ENCODE results near the gene TXNRD2.

Gene TXNRD2

DNA sequence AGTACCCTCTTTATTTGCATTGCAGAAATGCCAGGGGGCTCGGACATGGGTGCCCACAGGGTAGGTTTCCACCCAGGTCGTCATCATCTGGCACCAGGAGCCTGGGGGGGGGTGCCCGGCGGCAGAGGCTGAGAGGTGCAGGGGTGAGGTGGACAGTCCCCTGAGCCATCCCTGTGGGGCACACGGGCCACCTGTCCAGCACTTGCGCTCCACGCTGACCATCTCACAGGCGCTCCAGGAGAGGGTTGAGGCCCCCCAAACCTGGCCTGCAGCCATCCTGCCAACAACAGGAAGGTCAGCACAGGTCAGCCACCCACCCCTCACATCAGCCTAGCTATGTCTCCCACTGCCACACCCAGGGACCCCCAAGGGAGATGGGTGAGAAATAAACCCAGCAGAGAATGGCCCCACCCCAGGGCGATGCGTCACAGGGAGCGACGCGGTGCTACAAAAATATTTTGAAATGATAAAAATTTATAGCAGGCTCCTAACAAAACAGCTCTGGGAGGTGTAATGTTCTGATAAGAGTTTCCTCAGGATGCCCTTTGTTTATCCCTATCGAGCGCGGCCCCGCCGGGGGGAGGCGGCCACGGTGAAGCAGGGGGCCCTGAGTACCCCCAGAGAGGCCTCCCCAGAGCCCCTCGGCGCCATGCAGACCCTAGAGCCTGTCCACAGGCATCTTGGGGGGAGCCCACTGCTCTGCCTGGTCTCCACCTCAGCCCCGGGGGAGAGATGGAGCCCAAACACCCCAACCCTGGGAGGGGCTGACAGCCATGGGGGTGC is 65.9 kb downstream of the TXNRD2 start:
- DNase-seq (ENCODE audit: low spot score): no peak

DNA sequence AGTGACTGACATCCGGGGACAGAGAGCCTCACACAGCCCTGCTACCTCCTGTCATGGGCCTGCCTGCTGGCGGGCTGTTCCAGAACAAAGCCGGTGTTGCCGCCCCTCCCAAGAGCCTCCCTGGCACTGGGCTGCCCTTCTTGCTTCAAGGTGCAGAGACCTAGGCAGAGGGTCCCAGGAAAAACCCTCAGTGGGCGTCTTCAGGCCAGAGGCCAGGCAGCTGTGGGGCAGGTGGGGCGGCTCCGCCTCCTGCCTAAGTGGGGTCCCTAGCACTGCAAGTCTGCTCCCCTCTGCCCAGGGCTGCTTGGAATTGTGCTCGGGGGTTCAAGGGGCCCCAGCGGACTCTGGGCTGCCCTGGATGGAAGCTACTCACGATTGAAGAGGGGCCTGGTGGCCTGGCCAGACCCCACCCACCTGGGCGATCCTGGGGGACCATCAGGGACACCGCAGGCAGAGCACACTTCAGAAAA is 66.5 kb downstream of the TXNRD2 start:
- DNase-seq (ENCODE audit: low spot score): no peak

DNA sequence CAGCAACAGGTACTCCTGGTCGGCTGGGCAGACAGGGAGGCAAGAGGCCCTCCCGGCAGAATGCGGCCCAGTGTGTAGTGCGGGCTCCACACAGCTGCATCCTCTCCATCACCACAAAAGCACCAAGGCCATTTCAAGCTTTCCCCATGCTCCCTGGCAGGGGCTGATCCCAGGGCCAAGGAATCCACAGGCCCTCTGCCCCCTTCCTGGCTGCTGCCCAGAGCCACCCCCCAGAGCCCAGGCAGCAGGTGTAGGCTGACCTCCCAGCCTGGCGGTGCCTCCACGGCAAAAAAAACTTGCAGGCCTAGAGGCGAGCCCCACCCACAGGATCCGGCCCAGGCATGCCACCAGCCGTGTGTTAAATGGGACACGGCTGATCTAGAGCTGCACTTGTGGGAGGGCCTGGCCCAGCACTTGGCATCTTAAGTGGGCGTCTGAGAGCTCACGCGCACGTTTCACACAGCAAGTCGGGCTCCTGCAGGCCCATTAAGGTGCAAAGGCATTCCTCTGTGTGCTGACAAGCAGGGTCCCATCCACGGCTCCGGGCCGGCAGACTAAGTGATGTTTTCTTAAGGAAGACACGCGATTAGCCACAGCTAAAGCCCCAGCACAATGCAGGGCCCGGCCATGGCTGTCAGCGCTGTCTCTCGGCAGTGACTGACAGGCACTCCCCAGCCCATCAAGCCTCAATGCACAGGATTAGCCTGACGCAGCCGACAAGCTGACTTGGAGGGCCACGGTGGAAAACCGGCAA is 67.1 kb downstream of the TXNRD2 start:
- DNase-seq (ENCODE audit: low spot score): no peak

DNA sequence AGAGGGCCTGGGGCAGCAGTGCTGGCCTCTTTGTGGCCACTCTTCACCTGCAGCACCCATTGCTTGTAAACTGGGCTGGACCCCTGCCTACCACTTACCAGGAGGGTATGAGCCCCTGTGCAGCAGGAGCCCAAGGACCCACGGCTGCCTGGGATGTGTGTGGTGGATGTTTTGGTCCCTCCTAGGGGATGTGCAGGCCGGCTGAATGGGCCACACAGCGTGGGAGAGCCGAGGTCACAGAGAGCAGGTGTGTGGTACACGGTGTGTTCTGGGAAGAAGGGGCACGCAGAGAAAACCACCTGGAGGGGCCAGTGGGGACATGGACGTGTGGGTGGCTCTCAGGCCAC is 67.7 kb downstream of the TXNRD2 start:
- DNase-seq (ENCODE audit: low spot score): no peak

DNA sequence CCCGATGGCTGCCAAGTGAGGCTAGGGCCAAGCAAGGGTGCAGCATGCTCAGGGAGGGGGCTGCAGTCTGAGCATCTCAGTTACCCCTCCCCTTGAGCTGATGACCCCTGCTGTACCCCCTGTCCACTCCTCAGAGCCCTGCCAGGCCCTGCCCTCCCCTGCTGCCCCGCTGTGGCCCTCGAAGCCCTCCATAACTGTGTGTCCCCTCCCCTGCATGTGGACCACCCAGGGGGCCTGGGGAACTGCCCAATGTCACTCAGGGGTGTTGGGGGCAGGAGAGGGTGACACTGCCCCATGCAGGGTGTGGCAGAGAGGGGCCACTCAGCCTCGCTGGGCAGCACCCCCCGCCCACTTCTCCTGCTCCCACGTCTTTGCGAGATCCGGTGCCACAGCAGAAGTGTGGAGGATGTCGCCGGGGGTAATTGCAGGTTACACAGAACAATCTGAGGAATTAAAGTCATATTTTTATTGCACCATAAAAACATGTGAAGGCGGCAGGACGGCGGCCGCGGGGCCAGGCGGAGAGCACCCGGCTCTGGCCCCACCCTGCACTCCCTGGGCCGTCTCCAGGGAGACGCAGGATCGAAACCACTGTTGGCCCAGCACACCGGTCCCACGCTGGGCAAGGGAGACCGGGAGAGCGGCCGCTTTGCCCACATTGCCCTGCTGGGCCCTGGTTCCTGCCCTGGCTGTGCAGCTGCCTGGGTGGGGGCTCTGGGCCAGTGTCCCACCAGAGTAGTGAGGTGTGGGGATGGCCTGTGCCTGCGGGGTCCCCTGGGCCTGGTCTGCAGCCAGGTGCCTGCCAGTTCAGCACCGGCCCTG is 68.3 kb downstream of the TXNRD2 start:
- DNase-seq (ENCODE audit: low spot score): no peak

DNA sequence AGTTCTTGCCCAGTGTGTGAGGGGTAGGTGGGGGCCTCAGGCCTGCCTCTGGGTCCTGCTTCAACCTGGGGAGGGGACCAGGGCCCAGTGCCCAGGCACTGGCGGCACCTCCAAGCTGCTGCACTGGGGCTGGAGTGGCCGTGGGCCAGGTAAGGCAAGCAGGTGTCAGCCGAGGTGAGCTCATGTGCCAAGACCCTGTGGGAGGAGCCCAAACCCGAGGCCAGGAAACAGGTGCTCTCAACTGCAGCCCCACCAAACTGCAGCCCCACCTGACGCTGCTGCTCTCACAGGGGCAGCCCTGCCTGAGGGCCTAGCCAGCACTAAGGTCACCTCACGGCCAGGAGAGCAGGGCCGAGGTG is 68.9 kb downstream of the TXNRD2 start:
- no peak for DNase-seq (ENCODE audit: low spot score)

DNA sequence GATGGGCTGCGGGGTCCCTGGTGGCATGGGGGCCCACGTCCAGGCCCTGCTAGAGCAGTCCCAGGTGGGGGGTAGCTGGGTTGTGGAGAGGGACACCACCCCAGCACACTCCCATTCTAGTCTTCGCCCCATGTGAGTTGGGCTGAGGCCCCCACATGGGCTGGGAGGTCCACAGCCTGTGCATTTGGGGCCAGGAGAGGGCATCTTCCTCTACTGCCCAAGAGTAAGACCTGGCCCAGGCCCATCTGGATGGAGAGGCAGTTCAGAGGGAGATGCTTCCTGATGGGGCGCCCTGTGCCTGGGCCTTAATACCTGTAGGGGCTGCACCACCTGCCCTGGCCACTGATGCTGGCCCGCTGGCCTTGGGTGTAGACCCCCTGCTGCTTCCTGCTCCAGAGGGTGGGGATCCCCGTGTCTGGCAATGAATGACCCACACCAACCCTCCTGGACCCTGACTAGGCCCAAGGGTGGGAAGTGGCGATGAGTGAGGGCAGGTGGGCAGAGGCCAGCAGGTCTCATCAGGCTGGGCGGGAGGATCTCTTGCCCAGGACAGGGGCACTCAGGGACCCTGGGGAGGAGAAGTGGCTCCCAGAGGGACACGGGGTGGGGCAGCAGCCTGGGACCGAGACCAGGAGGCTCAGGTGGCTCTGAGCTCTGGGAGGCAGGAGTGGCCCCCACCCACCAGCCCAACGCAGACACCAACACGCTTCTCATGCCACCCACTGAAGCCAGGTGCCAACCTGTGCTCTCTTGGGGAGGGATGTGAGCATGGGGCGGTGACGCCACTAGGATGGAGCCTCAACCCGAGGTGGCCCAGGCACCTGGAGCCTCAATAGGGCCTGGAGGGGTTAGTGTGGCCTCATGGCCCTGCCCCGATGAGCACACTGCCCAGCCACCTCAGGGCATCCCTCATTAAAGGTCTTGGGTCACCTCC is 69.5 kb downstream of the TXNRD2 start:
- no peak for DNase-seq (ENCODE audit: low spot score)

DNA sequence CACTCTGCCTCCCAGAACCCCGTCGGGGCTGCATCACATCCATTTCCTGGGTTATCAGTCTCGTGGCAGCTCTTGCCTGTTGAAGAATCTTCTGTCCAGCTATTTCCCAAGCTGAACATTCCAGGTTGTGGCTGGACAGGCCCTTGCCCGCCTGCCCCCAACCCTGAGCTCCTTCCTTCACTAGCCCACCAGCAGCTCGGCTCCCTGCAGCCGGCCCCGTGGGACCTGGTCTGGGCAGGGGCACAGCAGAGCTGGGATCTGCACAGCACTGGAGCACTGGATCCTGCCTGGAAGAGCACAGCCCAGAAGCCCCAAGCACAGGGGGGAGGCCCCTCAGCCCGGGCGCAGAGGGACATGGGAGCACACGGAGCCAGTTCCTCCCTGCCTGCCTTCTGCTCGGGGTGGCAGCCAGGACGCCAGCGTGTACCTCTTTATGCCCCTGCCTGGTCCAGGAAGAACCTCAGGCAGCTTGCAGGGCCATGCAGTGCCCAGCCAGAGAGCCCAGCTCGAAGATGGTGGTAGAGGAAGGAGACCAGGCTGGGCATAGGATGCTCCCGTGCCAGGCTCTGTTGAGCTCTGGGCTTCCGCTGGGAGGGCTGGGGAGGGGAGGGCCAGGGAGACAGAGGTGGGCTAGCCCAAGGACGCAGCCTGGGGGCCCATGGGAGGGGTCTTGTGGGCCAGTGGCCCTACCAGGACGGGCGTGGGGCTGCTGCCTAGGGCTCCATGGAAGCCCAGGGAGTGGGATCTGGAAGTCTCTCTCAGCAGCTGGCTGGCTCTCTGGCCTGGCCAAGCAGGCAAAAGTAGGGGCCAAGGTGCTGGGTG is 70.4 kb downstream of the TXNRD2 start:
- no peak for DNase-seq (ENCODE audit: low spot score)

DNA sequence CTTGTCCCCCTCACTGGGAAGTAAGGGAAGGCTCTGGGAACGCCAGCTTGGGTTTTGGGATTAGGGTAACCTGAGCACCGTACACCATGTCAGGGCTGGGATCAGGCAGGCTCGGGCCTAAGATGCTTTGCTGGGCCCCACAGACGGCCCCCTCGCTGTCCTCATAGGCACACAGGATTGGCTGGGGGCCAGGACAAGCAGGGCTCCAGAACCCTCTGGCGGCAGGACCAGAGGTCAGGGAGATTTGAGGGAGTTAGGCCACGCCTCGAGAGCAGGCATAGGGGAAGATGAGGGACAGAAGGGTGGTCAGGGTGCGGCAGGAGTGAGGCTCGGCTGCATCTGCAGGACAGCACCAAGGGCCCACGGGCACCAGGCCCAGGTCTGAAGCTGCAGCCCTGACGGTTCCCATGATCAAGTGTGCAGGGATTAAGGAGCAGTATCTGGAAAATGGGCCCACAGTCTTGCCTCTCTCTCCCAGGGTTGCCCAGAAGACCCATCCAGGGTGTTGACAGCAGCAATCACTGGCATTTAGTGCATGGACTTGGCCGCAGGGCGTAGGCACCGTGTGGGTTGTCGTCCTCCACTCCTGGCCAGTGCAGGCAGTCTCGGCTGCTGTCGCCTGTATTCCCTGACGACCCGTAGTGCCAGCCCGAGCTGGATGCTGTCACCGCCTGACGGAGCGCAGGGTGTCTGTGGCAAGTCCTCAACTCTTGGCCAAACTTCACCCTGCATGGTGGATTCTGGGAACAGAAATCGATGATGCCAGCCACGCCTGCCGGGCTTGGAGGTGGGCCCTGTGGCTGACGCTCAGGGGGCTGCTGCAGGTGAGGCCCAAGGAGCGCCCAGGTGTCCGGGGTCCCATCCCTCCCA is 71.2 kb downstream of the TXNRD2 start:
- DNase-seq (ENCODE audit: low spot score): no peak

DNA sequence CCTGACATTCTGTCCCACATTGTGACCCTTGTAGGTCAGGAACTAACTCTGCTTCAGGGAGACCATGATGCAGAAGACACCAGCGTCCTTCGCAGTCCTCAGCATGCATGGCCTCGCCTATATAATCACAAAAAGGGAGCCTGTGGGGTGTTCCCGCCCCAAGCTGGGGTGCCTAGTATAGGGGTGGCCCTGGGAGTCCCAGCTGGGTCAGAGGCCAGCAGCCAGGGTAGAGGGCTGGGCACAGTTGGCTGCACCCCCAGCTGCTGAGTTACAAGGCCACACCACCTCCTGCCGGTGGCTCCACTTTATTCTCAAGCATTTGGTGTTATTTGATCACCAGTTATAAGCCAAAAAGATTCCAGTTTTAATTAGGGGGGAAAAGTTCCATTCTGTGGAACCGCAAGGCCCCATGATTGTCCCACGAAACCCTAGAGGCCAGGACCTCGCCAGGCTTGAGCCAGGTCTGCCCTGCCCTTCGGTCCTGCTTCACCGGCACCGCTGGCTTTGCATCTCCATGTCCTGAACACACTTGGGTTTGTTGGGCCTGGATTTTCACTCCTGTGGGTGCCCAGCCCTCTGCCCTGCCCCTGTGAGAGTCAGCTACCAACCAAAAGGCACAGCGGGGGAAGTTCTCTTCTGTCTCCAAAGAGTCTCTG is 72.0 kb downstream of the TXNRD2 start:
- DNase-seq (ENCODE audit: low spot score): no peak

DNA sequence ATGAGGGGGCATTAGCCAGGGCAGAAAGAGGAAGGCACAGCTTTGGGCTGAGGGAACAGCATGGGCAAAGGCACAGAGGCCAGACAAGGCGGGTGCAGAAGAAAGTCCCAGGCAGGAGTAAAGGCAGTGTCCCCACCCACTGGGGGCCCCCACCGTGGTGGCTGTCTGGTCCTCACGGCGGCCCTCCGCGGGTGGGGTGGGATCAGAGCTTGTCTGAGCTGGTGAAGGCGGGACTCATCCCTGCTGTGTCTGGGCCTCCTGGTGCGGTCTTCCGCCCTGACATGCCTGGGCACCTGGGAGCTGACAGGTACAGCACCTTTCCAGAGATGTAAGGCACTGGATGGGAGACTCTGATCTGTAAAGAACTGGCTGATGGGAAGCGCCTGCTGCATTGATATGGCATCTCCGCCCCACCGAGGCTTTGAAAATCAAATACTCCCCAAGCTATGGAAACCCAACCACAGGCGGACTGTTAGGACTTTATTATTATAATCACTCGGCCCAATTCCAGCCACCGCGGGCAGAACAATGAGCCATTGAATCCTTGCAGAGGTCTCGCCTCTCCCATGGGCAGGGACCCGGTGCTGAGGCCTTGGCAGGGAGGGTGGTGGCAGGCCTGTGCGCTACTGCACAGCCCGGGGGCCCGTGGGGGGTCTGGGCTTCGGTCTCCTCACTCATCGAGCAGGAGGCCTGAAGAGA is 72.7 kb downstream of the TXNRD2 start:
- no peak for DNase-seq (ENCODE audit: low spot score)

DNA sequence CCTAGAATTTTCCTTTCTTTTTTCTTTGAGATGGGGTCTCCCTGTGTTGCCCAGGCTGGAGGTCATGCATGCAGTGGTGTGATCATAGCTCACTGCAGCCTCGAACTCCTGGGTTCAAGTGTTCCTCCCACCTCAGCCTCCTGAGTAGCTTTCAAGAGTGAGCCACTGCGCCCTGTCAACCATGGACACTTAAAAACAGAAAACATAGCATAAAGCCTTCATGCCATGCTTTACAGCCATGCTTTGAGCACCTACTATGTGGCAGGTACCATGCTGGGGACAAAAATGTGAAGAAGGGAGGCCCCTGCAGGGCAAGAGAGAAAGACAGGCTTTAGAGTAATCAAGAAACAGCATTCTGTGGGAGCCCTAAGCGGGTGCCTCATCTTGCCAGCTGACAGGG is 73.3 kb downstream of the TXNRD2 start:
- DNase-seq (ENCODE audit: low spot score): no peak

DNA sequence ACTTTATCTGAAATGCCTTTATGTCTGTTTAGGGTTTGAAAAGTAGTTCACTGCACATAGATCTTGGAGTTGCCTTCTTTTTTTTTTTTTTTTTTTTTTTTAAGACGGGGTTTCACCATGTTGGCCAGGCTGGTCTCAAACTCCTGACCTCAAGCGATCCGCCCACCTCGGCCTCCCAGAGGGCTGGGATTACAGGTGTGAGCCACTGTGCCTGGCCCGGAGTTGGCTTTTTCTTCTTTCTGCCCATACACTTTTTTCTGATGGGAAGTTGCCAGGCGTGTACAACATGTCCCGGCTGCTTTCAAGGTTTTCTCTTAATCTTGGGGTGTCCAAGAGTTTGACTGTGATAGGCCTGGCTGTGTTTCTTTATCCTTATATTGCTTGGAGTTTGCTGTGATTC is 74.0 kb downstream of the TXNRD2 start:
- no peak for DNase-seq (ENCODE audit: low spot score)

DNA sequence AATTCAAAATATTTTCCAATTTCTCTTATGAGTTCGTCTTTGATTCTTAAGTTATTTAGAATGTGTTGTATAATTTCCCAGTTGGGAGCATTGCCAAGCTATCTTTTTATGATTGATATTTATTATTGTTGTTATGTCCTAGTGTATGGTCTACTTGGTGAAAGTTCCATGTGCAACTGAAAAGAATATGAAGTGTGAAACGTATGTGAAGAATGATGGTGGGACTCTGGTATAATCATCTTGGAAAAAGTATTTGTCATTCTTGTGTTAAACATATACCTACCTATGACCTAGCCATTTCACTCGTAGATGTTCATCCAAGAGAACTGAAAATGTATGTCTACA is 75.0 kb downstream of the TXNRD2 start:
- DNase-seq (ENCODE audit: low spot score): no peak

DNA sequence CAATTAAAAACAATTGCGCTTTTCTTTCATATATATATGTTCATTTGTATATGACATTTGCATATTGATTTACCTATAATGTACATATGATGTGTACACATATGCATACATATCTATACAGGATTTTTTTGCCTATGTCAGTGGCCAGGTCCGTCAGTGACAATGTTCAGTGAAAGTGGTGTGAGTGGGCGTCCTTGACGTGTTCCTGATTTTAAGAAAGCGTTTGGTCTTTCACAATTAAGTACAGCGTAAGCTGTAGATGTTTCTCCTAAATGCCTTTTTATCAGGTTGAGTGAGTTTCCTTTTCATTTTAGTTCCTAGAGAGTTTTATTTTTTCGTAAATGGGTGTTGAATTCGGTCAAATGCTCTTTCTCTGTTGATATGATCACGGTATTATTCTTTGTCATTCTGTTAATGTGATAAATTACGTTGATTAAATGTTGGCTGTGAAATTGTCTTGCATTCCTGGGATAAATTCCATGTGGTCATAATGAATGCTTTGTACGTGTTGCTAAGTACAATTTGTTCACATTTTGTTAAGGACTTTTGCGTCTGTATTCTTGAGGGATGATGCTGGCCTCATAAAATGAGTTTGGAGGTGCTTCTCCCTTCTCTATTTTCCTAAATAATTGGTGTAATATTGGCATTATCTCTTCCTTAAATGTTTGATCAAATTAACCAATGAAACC is 76.3 kb downstream of the TXNRD2 start:
- no peak for DNase-seq (ENCODE audit: low spot score)

DNA sequence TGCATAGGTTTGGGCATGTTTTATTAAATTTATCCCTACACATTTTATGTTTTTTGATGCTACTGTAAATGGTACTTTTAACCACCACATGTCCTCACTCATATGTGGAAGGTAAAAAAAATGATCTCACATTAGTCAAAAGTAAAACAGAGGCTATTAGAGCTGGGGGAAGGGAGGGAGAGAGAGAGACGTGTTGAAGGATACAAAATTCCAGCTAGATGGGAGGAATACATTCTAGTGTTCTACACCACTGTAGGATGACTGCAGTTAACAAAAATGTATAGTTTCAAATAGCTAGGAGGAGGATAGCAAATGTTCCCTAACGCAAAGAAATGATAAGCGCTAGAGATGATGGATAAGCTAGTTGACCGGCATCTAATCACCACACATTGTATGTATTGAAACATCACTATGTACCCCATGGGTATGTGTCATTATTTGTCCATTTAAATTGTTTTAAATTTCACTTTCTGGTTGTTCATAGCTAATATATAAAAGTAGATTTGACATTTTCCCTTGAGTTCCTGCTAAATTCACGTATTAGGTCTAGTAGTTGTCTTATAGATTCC is 77.0 kb downstream of the TXNRD2 start:
- no peak for DNase-seq (ENCODE audit: low spot score)

DNA sequence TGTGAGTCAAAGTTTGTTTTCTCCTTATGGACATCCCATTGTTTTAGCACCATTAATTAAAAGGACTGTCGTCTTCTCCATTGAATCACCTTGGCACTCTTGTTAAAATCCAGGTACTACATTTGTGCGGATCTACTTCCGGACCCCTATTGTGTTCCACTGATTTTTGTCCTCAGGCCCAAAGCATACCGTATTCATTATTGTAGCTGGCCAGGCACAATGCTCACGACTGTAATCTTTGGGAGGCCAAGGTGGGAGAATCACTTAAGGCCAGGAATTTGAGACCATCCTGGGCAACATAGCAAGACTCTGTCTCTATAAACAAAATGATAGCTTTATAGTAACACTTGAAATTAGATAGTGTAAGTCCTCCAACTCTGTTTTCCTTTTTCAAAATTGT is 78.0 kb downstream of the TXNRD2 start:
- DNase-seq (ENCODE audit: low spot score): no peak

All from GM03348 (cell line).